Glutamatergic neuron (in vitro differentiated cells): ENCODE data around the gene AP3D1. TPM values are rescaled to one million over a fixed set of nuclear protein-coding genes. Genes with fewer than 3 reads are reported as not detected.
A peak's percentile ranks its signal among the peaks of the same experiment; 100 is the strongest.

Experiments used
- DNase-seq: peaks from one replicate; pipeline ENCODE4 v3.0.0; 2022
- H3K27ac Mint-ChIP-seq: one replicate; pipeline ENCODE4 v1.8.0; 2020; ENCODE audit warnings: mild to moderate bottlenecking, mixed read lengths, inconsistent platforms; ENCODE audit not compliant: unreplicated experiment
- H3K27me3 Mint-ChIP-seq: one replicate; pipeline ENCODE4 v1.8.0; 2020; ENCODE audit warnings: mild to moderate bottlenecking, moderate library complexity, mixed read lengths, inconsistent platforms; ENCODE audit not compliant: unreplicated experiment
- H3K36me3 Mint-ChIP-seq: one replicate; pipeline ENCODE4 v1.8.0; 2020; ENCODE audit warnings: mild to moderate bottlenecking, mixed read lengths, inconsistent platforms; ENCODE audit not compliant: unreplicated experiment
- H3K4me1 Mint-ChIP-seq: one replicate; pipeline ENCODE4 v1.8.0; 2020; ENCODE audit warnings: mild to moderate bottlenecking, low read depth, mixed read lengths, inconsistent platforms; ENCODE audit not compliant: unreplicated experiment
- H3K4me3 Mint-ChIP-seq: one replicate; pipeline ENCODE4 v1.8.0; 2020; ENCODE audit warnings: mild to moderate bottlenecking, mixed read lengths, inconsistent platforms; ENCODE audit not compliant: unreplicated experiment
- H3K9me3 Mint-ChIP-seq: one replicate; pipeline ENCODE4 v1.8.0; 2020; ENCODE audit warnings: mild to moderate bottlenecking, moderate library complexity, mixed read lengths, inconsistent platforms; ENCODE audit not compliant: unreplicated experiment
- total RNA-seq: library from RNA; stranded (reverse); fragmentation: NEBNext Ultra II Directional; extraction: Animal tissue kit (Norgen Biotek cat#: 25700); gene quantifications from one replicate; pipeline ENCODE4 v1.2.1, GENCODE V29; 2021; ENCODE audit not compliant: unreplicated experiment
- TF ChIP-seq, protein P1 (sequence below): fragments of 200-600 bp; sonication (generic); IDR thresholded peaks from one replicate; pipeline ENCODE4 v1.5.0; 2021; ENCODE audit not compliant: partially characterized antibody, unreplicated experiment

Gene AP3D1
- total RNA-seq, 1 donor from 2014 or later, result 133 TPM

DNA sequence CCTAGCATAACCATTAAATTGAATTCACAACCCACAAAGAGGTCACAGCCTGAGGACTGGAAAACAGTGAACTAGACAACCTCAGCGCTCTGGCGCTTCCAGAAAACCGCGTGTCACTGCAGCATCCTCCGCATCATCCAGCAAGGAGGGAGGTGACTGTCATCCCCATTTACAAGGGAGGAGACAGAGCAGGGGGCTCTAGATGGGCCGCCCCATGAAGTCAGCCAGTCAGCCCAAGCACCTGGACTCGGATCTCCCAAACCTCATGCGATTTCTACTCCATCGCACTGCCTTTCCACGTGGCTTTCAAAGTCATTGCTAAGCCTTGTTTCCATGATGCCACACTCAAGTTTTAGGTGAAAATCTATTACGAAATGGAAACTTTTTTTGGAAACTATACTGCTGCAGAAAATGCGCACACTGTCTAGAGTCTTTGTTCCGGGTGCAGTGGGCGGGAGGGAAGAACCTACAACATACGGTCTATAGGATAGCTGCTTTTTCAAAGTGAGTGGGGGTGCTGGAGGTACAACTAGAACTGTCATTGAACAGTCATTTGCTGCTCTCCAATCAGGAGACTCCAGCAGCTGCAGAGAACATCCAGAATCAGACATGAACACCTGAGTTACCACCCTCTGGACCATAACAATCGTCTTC is 2.8 kb downstream of the AP3D1 start:
- H3K9me3 Mint-ChIP-seq, result peaks cover 8% of the 10 kb centered on the region
- no peak overlapping the region for H3K27ac Mint-ChIP-seq
- H3K4me1 Mint-ChIP-seq, result peaks cover 20% of the 10 kb centered on the region
- peaks cover 7% of the 10 kb centered on the region for H3K27me3 Mint-ChIP-seq
- DNase-seq, result no peak
- TF ChIP-seq, protein P1, sequence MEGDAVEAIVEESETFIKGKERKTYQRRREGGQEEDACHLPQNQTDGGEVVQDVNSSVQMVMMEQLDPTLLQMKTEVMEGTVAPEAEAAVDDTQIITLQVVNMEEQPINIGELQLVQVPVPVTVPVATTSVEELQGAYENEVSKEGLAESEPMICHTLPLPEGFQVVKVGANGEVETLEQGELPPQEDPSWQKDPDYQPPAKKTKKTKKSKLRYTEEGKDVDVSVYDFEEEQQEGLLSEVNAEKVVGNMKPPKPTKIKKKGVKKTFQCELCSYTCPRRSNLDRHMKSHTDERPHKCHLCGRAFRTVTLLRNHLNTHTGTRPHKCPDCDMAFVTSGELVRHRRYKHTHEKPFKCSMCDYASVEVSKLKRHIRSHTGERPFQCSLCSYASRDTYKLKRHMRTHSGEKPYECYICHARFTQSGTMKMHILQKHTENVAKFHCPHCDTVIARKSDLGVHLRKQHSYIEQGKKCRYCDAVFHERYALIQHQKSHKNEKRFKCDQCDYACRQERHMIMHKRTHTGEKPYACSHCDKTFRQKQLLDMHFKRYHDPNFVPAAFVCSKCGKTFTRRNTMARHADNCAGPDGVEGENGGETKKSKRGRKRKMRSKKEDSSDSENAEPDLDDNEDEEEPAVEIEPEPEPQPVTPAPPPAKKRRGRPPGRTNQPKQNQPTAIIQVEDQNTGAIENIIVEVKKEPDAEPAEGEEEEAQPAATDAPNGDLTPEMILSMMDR, result no peak
- H3K36me3 Mint-ChIP-seq, result no peaks in the 10 kb centered on the region
- H3K4me3 Mint-ChIP-seq, result peak overlapping the region; percentile 34

DNA sequence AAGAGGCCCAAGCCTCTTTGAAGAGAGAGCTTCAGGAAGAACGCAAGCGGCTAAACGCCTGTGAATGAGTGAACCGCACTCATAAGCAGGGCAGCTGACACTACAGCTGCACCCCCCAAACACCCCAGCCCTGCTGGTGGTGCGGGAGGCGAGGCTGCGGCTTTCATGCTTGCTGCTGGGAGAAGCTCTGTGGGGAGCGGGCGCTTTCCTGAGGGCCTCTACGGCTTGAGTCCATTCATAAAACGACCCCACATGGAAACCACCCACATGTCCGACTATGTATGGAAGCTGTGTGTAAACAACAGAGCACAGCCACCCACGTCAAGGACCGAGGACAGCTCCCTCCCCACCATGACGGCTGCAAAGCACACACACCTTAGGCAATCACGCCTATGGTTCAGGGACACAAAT is 5.5 kb downstream of the AP3D1 start:
- peak overlapping the region; percentile 69 for H3K4me3 Mint-ChIP-seq
- no peak for DNase-seq
- peaks cover 4% of the 10 kb centered on the region for H3K27me3 Mint-ChIP-seq
- TF ChIP-seq, protein P1, result no peak
- peak overlapping the region; percentile 94 for H3K27ac Mint-ChIP-seq
- H3K36me3 Mint-ChIP-seq, result no peaks in the 10 kb centered on the region
- peaks cover 22% of the 10 kb centered on the region for H3K4me1 Mint-ChIP-seq
- peaks cover 8% of the 10 kb centered on the region for H3K9me3 Mint-ChIP-seq

DNA sequence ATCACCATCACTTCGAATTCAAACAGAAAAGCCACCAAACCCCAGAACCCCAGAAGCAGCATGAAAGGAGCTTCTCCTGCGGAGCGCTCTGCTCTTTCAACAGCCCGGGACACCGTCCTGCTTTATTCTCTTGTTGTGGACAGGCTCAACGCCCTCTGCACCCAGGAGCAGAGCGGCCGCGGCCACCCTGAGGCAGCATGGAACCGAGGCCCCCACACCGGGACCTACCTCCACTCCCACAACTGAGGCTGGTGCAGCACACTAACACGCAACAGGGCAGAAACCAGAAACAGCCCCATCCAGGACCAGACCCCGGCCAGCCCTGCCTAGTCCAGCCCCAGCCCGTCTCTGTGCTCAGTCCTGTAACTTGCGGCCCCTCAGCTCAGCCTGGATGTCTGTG is 7.2 kb downstream of the AP3D1 start:
- H3K27ac Mint-ChIP-seq, result peak overlapping the region; percentile 94
- H3K4me1 Mint-ChIP-seq, result peaks cover 20% of the 10 kb centered on the region
- TF ChIP-seq, protein P1, result no peak
- peak overlapping the region; percentile 16 for H3K4me3 Mint-ChIP-seq
- DNase-seq, result no peak
- H3K27me3 Mint-ChIP-seq, result peaks cover 5% of the 10 kb centered on the region
- H3K36me3 Mint-ChIP-seq, result no peaks in the 10 kb centered on the region
- H3K9me3 Mint-ChIP-seq, result peaks cover 5% of the 10 kb centered on the region

DNA sequence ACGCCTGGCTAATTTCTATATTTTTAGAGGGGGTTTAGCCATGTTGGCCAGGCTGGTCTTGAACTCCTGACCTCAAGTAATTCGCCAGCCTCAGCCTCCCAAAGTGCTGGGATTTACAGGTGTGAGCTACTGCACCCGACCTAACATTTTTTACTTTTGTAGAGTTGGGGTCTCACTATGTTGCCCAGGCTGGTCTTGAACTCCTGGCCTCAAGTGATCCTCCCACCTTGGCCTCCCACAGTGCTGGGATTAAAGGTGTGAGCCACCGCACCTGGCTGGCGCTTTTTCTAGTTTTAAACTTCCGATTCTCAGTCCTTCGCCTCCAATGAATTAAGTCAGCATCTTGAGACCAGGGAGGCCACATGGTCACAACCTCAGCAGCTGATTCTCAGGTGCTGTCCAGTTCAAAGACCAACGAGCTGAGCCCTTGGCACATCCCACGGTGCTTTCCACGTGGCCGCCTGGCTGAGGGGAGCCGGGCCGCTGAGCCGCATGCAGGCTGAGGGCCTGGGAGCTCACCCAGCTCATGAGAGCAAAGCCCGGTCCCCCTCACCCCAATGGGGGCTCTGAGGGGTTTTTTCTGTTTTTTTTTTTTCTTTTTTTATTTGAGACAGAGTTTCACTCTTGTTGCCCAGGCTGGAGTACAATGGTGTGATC is 9.1 kb downstream of the AP3D1 start:
- no peak overlapping the region for H3K27ac Mint-ChIP-seq
- peaks cover 20% of the 10 kb centered on the region for H3K4me1 Mint-ChIP-seq
- H3K4me3 Mint-ChIP-seq, result no peak overlapping the region
- TF ChIP-seq, protein P1, result no peak
- H3K36me3 Mint-ChIP-seq, result no peaks in the 10 kb centered on the region
- no peak for DNase-seq
- H3K9me3 Mint-ChIP-seq, result peaks cover 5% of the 10 kb centered on the region
- H3K27me3 Mint-ChIP-seq, result peaks cover 5% of the 10 kb centered on the region

DNA sequence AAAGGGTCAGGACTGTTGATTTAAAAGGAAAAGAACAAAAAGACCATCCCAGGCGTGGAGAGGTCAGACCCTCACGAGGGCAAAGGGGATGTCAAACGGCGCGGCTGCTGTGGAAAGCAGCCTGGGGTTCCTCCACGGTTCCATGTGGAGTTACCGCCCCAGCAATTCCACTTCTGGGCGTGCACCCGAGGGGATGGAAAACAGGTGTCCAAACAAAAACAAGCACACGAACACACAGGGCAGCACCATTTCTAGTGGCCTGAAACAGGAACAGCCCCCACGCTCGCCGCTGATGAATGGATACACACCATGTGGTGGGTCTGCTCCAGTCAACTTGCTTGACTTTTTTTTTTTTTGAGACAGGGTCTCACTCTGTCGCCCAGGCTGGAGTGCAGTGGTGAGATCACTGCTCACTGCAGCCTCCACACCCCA is 11.2 kb downstream of the AP3D1 start:
- DNase-seq, result no peak
- H3K27ac Mint-ChIP-seq, result peak overlapping the region; percentile 75
- no peaks in the 10 kb centered on the region for H3K36me3 Mint-ChIP-seq

More for the DNA sequence above, 11.2 kb downstream of the AP3D1 start:
- H3K4me1 Mint-ChIP-seq, result peaks cover 11% of the 10 kb centered on the region
- TF ChIP-seq, protein P1, result no peak
- peaks cover 5% of the 10 kb centered on the region for H3K27me3 Mint-ChIP-seq
- peaks cover 4% of the 10 kb centered on the region for H3K9me3 Mint-ChIP-seq
- peak overlapping the region; percentile 25 for H3K4me3 Mint-ChIP-seq
